Esophagus (tissue), 2 donors: ENCODE results near the gene PTMS. TPM values are rescaled to one million over a fixed set of nuclear protein-coding genes. Genes with fewer than 3 reads are reported as not detected.
A peak's percentile ranks its signal among the peaks of the same experiment; 100 is the strongest.

Experiments used
- H3K27ac ChIP-seq, 2 donors: one replicate each; pipeline ENCODE4 v1.5.1; 2013; ENCODE audit warnings: low read depth in 2 of 2, mild to moderate bottlenecking in 2 of 2, inconsistent platforms in 1 of 2, low read length in 1 of 2, moderate library complexity in 1 of 2
- H3K27me3 ChIP-seq, 2 donors: one replicate each; pipeline ENCODE4 v1.6.1; 2013; ENCODE audit warnings: low read length in 2 of 2, control low read depth in 1 of 2, mild to moderate bottlenecking in 1 of 2; ENCODE audit not compliant: insufficient read depth in 2 of 2, control insufficient read depth in 1 of 2
- H3K36me3 ChIP-seq, 2 donors: one replicate each; pipeline ENCODE4 v1.6.1; 2013; ENCODE audit warnings: low read length in 1 of 2; ENCODE audit not compliant: control insufficient read depth in 2 of 2, insufficient read depth in 2 of 2
- H3K4me1 ChIP-seq, 2 donors: one replicate each; pipeline ENCODE4 v1.6.1; 2013; ENCODE audit warnings: low read length in 1 of 2; ENCODE audit not compliant: control insufficient read depth in 2 of 2, insufficient read depth in 2 of 2
- H3K4me3 ChIP-seq, 2 donors: one replicate each; pipeline ENCODE4 v1.5.1; 2013; ENCODE audit warnings: low read length in 2 of 2, mild to moderate bottlenecking in 2 of 2, low read depth in 1 of 2, moderate library complexity in 1 of 2
- H3K9me3 ChIP-seq, 2 donors: one replicate each; pipeline ENCODE4 v1.6.1; 2013; ENCODE audit warnings: mild to moderate bottlenecking in 2 of 2, low read depth in 1 of 2, low read length in 1 of 2, moderate library complexity in 1 of 2; ENCODE audit not compliant: control insufficient read depth in 2 of 2, insufficient read depth in 1 of 2
- WGBS, 2 donors: extraction: QIAGEN DNeasy Blood & Tissue Kit; methylation state at CpG; one replicate each; pipeline ENCODE4 v1.1.7; 2013; 5-methylcytosine and 5-hydroxymethylcytosine counted together
- polyA plus RNA-seq, 2 donors: library from polyadenylated mRNA; stranded (reverse); fragments of 200-250 nt; gene quantifications; one replicate each; pipeline ENCODE4 v1.2.3, GENCODE V29; 2013
- donor health status: healthy with polysubstance abuse.
- donor health status: Bipolar disorder and iron deficiency.

Gene PTMS
- polyA plus RNA-seq, 2 donors: 249 to 449 TPM

GRCh38 chr12:6759741-6760140, 6.4 kb upstream of the PTMS start:
- no peak overlapping the region for H3K27ac ChIP-seq
- WGBS, 2 donors: 88% methylated on average over 5 of the region's 5 CpGs
- no peaks in the 10 kb centered on the region for H3K36me3 ChIP-seq
- no peak overlapping the region for H3K4me3 ChIP-seq
- no peaks in the 10 kb centered on the region for H3K9me3 ChIP-seq
- peaks cover 0 to 4% of the 10 kb centered on the region in 2 donors for H3K4me1 ChIP-seq
- no peaks in the 10 kb centered on the region for H3K27me3 ChIP-seq

GRCh38 chr12:6763380-6763779, 2.8 kb upstream of the PTMS start:
- Histone ChIP-seq H3K27ac (peak overlapping the region; percentile 91 to 96), H3K4me1 (peaks cover 2 to 16% of the 10 kb centered on the region in 2 donors), H3K9me3 (no peaks in the 10 kb centered on the region), H3K27me3 (no peaks in the 10 kb centered on the region), H3K4me3 (no peak overlapping the region), H3K36me3 (no peaks in the 10 kb centered on the region)
- whole genome bisulfite sequencing, 2 donors: 43 to 54% methylated on average over 4 of the region's 4 CpGs

- Histone ChIP-seq H3K9me3 (no peaks in the 10 kb centered on the region), H3K36me3 (no peaks in the 10 kb centered on the region), H3K4me3 (peak overlapping the region in 1 of 2 donors; percentile 21), H3K4me1 (peaks cover 2 to 20% of the 10 kb centered on the region in 2 donors), H3K27ac (peak overlapping the region; percentile 91 to 96), H3K27me3 (no peaks in the 10 kb centered on the region)
- WGBS, 2 donors: 5% methylated on average over 16 of the region's 16 CpGs
Measured at GRCh38 chr12:6764011-6764828, 1.9 kb upstream of the PTMS start.

DNA sequence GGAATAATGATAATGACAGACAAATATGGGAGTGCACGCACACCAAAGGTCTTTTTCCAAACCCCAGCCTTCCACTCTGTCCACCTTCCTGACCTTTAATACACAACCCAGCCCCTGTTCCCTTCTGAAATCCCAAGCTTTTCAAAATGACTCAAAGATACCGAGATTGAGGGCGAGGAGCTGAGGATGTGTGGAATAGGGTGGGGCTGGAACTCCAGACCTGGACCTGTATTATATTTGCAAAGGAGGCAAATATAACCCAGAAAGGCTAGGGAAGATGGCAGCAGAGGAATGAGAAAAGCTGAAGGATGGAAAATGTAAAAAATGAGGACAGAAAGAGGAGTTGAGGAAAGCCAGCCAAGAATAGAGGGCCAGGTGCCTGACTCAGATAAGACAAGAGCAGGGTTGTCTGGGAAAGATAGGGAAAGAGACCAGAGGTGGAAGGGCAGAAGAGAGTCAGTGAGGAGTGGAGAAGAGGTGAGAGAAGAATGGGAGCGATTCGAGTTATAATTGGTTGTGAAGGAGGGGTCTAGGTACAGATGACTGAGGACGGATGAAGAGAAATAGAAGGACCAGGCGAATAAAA, 1.0 kb upstream of the PTMS start:
- Histone ChIP-seq H3K27me3 (no peaks in the 10 kb centered on the region), H3K27ac (peak overlapping the region; percentile 92 to 96), H3K4me1 (peaks cover 2 to 20% of the 10 kb centered on the region in 2 donors), H3K4me3 (peak overlapping the region; percentile 62 to 88), H3K9me3 (no peaks in the 10 kb centered on the region), H3K36me3 (peaks cover 0 to 2% of the 10 kb centered on the region in 2 donors)
- WGBS, 2 donors: 25 to 32% methylated on average over 7 of the region's 7 CpGs

DNA sequence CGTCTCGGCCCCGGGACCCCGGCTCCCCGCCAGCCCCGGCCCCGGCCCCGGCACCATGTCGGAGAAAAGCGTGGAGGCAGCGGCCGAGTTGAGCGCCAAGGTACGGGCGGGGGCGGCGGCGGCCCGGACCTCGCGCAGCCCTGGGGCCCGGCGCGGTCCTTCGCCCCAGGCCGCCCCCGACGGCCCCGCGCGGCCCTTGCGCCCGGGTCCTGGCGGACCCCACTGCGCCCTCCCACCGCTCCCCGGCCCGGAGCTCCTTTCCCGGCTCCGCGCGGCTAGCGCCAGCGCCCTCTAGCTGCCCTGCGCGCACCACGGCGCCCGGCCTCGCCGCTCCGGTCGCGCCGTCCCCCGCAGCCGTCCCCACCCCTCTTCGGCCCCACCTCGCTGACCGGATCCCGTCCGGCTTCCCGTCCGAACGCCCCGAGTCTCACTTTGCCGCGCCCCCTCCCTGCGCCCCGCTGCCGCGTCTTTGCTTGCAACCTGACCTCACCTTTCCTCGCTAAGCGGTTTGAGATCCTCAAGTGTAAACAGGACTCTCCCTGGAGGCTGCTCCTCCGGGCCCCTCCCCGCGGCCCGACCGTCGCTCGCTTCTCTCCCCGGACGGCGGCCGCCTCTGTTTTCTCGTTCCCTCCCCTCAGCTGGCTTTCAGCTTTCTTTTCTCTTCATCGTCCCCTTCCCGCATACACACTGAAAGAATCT, 637 bp downstream of the PTMS start:
- Histone ChIP-seq H3K4me3 (peak overlapping the region; percentile 62 to 88), H3K27ac (peak overlapping the region; percentile 92 to 96), H3K9me3 (no peaks in the 10 kb centered on the region), H3K4me1 (peaks cover 2 to 21% of the 10 kb centered on the region in 2 donors), H3K27me3 (no peaks in the 10 kb centered on the region), H3K36me3 (peaks cover 0 to 12% of the 10 kb centered on the region in 2 donors)
- 1% methylated on average over 49 to 88 of the region's 88 CpGs for WGBS, 2 donors

DNA sequence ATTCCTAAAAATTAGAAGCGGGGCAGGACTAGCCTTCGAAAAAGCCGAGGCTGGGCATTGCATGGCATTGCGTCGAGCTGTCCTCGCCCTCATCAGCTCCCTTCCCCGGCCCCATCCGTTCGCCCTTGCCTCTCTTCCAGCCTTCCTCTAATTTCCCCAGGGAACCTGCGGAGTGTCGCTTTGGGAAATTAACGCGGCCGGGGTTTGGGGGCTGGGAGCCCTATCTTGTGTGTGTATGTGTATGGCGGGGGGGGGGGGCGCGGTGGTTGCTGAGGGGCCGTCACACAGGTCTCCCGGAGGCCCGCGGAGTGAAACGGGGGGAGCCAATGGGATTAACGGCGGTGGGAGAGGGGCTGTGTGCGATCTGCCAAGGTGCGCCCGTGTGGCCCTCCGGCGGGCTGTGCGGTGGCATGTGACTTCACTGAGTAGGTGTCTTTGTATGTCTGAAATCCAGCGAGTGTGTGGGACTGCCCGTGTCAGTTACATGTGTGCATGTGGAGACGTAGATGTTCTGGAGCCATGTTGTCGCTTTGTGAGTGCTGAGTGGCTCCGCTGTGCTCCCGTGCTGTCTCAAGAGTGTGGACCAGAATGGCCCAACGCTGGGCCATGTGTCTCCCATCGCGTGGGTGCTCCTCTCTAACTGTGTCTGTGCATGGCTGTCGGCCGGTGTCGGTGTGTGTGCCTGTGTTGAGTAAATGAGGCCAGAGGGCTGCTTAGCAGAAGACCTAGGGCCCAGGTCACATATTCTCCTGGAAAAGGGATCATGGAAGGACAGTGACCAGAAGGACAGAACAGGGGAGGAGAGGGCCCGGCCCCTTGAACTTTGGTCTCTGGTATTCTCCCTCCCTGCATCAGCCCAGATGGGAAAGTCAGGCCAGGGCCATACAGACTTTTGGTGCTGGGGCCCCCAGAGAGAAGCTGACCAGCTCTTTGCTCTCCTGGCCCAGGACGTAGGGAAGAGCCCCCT, 1.5 kb downstream of the PTMS start:
- H3K4me1 ChIP-seq: peaks cover 2 to 21% of the 10 kb centered on the region in 2 donors
- H3K36me3 ChIP-seq: peaks cover 0 to 12% of the 10 kb centered on the region in 2 donors
- no peaks in the 10 kb centered on the region for H3K9me3 ChIP-seq
- no peaks in the 10 kb centered on the region for H3K27me3 ChIP-seq
- H3K27ac ChIP-seq: peak overlapping the region; percentile 92 to 96
- H3K4me3 ChIP-seq: peak overlapping the region; percentile 62 to 88
- 8 to 13% methylated on average over 42 to 44 of the region's 44 CpGs for WGBS, 2 donors

GRCh38 chr12:6768437-6768914, 2.3 kb downstream of the PTMS start:
- WGBS, 2 donors: 27 to 39% methylated on average over 6 of the region's 6 CpGs
- Histone ChIP-seq H3K36me3 (peaks cover 0 to 12% of the 10 kb centered on the region in 2 donors), H3K27ac (peak overlapping the region in 1 of 2 donors; percentile 92), H3K9me3 (no peaks in the 10 kb centered on the region), H3K4me1 (peaks cover 2 to 21% of the 10 kb centered on the region in 2 donors), H3K27me3 (no peaks in the 10 kb centered on the region), H3K4me3 (peak overlapping the region in 1 of 2 donors; percentile 88)

- Histone ChIP-seq H3K27ac (no peak overlapping the region), H3K4me1 (peaks cover 2 to 21% of the 10 kb centered on the region in 2 donors), H3K9me3 (no peaks in the 10 kb centered on the region), H3K4me3 (peak overlapping the region in 1 of 2 donors; percentile 88), H3K36me3 (peaks cover 0 to 12% of the 10 kb centered on the region in 2 donors), H3K27me3 (no peaks in the 10 kb centered on the region)
- 39 to 42% methylated on average over 6 of the region's 6 CpGs for WGBS, 2 donors
Measured at GRCh38 chr12:6768990-6769389, 2.8 kb downstream of the PTMS start.
